OCI-LY1 (cell line): Measurements from ENCODE around the gene SPCS1.

Source experiments
- H2AFZ ChIP-seq: fragments of 200-600 bp; sonication (generic), shearing (Covaris generic); 2 replicates; pipeline ENCODE4 v1.6.0; 2014; ENCODE audit warnings: antibody characterized with exemption, mild to moderate bottlenecking, low read length
- H3F3A ChIP-seq: fragments of 200-600 bp; sonication (generic), shearing (Covaris generic); 2 replicates; pipeline ENCODE4 v1.6.0; 2014; ENCODE audit warnings: mild to moderate bottlenecking, antibody characterized with exemption, low read length, moderate library complexity; ENCODE audit not compliant: insufficient read depth
- H3K27ac ChIP-seq: fragments of 200-600 bp; sonication (generic); 2 replicates; pipeline ENCODE4 v1.5.1; 2014; ENCODE audit warnings: low read length, mixed run types, mild to moderate bottlenecking, low read depth; ENCODE audit not compliant: poor library complexity, severe bottlenecking
- H3K27me3 ChIP-seq: fragments of 200-600 bp; sonication (generic); 2 replicates; pipeline ENCODE4 v1.6.0; 2014; ENCODE audit warnings: antibody characterized with exemption, mild to moderate bottlenecking, low read length, moderate library complexity; ENCODE audit not compliant: insufficient read depth
- H3K36me3 ChIP-seq: fragments of 200-600 bp; sonication (generic); 2 replicates; pipeline ENCODE4 v1.6.1; 2014; ENCODE audit warnings: mild to moderate bottlenecking, antibody characterized with exemption, low read length, moderate library complexity, mixed read lengths; ENCODE audit not compliant: insufficient read depth
- H3K4me1 ChIP-seq: fragments of 200-600 bp; sonication (generic); 2 replicates; pipeline ENCODE4 v1.5.1; 2014; ENCODE audit warnings: mild to moderate bottlenecking, low read length, moderate library complexity; ENCODE audit not compliant: insufficient read depth, severe bottlenecking
- H3K4me2 ChIP-seq: fragments of 200-600 bp; sonication (generic), shearing (Covaris generic); 2 replicates; pipeline ENCODE4 v1.6.1; 2014; ENCODE audit warnings: low read length
- H3K4me3 ChIP-seq: fragments of 200-600 bp; sonication (generic); 2 replicates; pipeline ENCODE4 v1.5.1; 2014; ENCODE audit warnings: low read length, low read depth, mild to moderate bottlenecking, mixed read lengths; ENCODE audit not compliant: poor library complexity, severe bottlenecking
- H3K79me2 ChIP-seq: fragments of 200-600 bp; shearing (Covaris generic); 2 replicates; pipeline ENCODE4 v1.6.1; 2016; ENCODE audit warnings: mixed run types, low read length, mixed read lengths; ENCODE audit not compliant: insufficient read depth
- H3K9ac ChIP-seq: fragments of 200-600 bp; sonication (generic), shearing (Covaris generic); 2 replicates; pipeline ENCODE4 v1.6.1; 2014; ENCODE audit warnings: mild to moderate bottlenecking, low read length, mixed read lengths
- H3K9me2 ChIP-seq: fragments of 200-600 bp; sonication (generic), shearing (Covaris generic); 2 replicates; pipeline ENCODE4 v1.6.1; 2014; ENCODE audit warnings: low read depth, mild to moderate bottlenecking, low read length, mixed read lengths
- H3K9me3 ChIP-seq: fragments of 200-600 bp; shearing (Covaris generic); 2 replicates; pipeline ENCODE4 v1.6.1; 2014; ENCODE audit warnings: low read length, mixed read lengths
- H4K20me1 ChIP-seq: fragments of 200-600 bp; sonication (generic), shearing (Covaris generic); 2 replicates; pipeline ENCODE4 v1.6.0; 2016; ENCODE audit warnings: mild to moderate bottlenecking, low read length; ENCODE audit not compliant: insufficient read depth
- CTCF ChIP-seq: fragments of 200-600 bp; sonication (generic), shearing (Covaris generic); IDR thresholded peaks from 2 replicates; pipeline ENCODE4 v1.5.1; 2017; ENCODE audit warnings: mild to moderate bottlenecking, antibody characterized with exemption, low read length, moderate library complexity, mixed read lengths
- EZH2 ChIP-seq: fragments of 200-600 bp; sonication (generic), shearing (Covaris generic); IDR thresholded peaks from 2 replicates; pipeline ENCODE4 v1.8.0; 2017; ENCODE audit warnings: borderline replicate concordance, mixed run types, mild to moderate bottlenecking, antibody characterized with exemption, low read length, moderate library complexity, mixed read lengths

Gene SPCS1

GRCh38 chr3:52710512-52710911, 4.6 kb downstream of the SPCS1 start:
- H3K27ac ChIP-seq: no peak overlapping the region
- no peaks in the 10 kb centered on the region for H3K9me2 ChIP-seq
- H3K4me3 ChIP-seq: no peak overlapping the region
- H3K79me2 ChIP-seq: peaks cover 8% of the 10 kb centered on the region; the same call in 1 of the 2 replicates
- no peak overlapping the region for H3K4me2 ChIP-seq
- peaks cover 18% of the 10 kb centered on the region for H3K4me1 ChIP-seq
- no peak overlapping the region for H3K9ac ChIP-seq
- no peaks in the 10 kb centered on the region for H4K20me1 ChIP-seq
- TF ChIP-seq EZH2 (no peak), CTCF (no peak)
- H3K27me3 ChIP-seq: no peaks in the 10 kb centered on the region
- H3F3A ChIP-seq: no peaks in the 10 kb centered on the region
- H3K9me3 ChIP-seq: no peaks in the 10 kb centered on the region
- peaks cover 31% of the 10 kb centered on the region for H3K36me3 ChIP-seq
- no peak overlapping the region for H2AFZ ChIP-seq

- Histone ChIP-seq H3K4me1 (peaks cover 7% of the 10 kb centered on the region), H3K9me2 (no peaks in the 10 kb centered on the region), H3K27me3 (no peaks in the 10 kb centered on the region), H3K36me3 (peaks cover 31% of the 10 kb centered on the region), H4K20me1 (no peaks in the 10 kb centered on the region), H3K79me2 (no peaks in the 10 kb centered on the region), H3K4me3 (no peak overlapping the region), H3K4me2 (no peak overlapping the region), H2AFZ (no peak overlapping the region), H3K27ac (no peak overlapping the region), H3F3A (no peaks in the 10 kb centered on the region), H3K9ac (no peak overlapping the region), H3K9me3 (no peaks in the 10 kb centered on the region)
- no peak for TF ChIP-seq CTCF
- TF ChIP-seq EZH2: no peak
These were observed 6.6 kb downstream of the SPCS1 start for GRCh38 chr3:52712291-52713212.

GRCh38 chr3:52714335-52715302, 8.7 kb downstream of the SPCS1 start:
- H3K9ac ChIP-seq: no peak overlapping the region
- no peak overlapping the region for H3K4me3 ChIP-seq
- H3K27me3 ChIP-seq: no peaks in the 10 kb centered on the region
- H3K4me2 ChIP-seq: no peak overlapping the region
- H3K79me2 ChIP-seq: no peaks in the 10 kb centered on the region
- no peak for TF ChIP-seq EZH2
- TF ChIP-seq CTCF: no peak
- H2AFZ ChIP-seq: no peak overlapping the region
- H4K20me1 ChIP-seq: no peaks in the 10 kb centered on the region
- no peak overlapping the region for H3K27ac ChIP-seq
- no peaks in the 10 kb centered on the region for H3K9me2 ChIP-seq
- no peaks in the 10 kb centered on the region for H3K4me1 ChIP-seq
- H3F3A ChIP-seq: no peaks in the 10 kb centered on the region
- peaks cover 24% of the 10 kb centered on the region for H3K36me3 ChIP-seq
- H3K9me3 ChIP-seq: no peaks in the 10 kb centered on the region
